Adipose tissue (tissue), 3 donors: ENCODE measurements around the gene GARRE1. TPM values are rescaled to one million over a fixed set of nuclear protein-coding genes. Genes with fewer than 3 reads are reported as not detected.
"Not testable (repeated sequence)": the region's sequence is repeated elsewhere in the genome, so short reads cannot be mapped to it uniquely, and the experiment has no call there.

Experiments
- H3K27ac ChIP-seq: one replicate; pipeline ENCODE4 v1.5.1; 2013; ENCODE audit warnings: low read depth, low read length
- WGBS, 3 donors: extraction: QIAGEN DNeasy Blood & Tissue Kit; methylation state at CpG; one replicate each; pipeline ENCODE4 v1.1.7; 2013; 5-methylcytosine and 5-hydroxymethylcytosine counted together
- polyA plus RNA-seq, 3 donors: library from polyadenylated mRNA; stranded (reverse); fragments of 200-250 nt; gene quantifications; one replicate each; pipeline ENCODE4 v1.2.3, GENCODE V29; 2013
- donor health status: healthy with polysubstance abuse.
- donor health status: Bipolar disorder and iron deficiency.
- donor health status: healthy.

GARRE1 gene, protein sequence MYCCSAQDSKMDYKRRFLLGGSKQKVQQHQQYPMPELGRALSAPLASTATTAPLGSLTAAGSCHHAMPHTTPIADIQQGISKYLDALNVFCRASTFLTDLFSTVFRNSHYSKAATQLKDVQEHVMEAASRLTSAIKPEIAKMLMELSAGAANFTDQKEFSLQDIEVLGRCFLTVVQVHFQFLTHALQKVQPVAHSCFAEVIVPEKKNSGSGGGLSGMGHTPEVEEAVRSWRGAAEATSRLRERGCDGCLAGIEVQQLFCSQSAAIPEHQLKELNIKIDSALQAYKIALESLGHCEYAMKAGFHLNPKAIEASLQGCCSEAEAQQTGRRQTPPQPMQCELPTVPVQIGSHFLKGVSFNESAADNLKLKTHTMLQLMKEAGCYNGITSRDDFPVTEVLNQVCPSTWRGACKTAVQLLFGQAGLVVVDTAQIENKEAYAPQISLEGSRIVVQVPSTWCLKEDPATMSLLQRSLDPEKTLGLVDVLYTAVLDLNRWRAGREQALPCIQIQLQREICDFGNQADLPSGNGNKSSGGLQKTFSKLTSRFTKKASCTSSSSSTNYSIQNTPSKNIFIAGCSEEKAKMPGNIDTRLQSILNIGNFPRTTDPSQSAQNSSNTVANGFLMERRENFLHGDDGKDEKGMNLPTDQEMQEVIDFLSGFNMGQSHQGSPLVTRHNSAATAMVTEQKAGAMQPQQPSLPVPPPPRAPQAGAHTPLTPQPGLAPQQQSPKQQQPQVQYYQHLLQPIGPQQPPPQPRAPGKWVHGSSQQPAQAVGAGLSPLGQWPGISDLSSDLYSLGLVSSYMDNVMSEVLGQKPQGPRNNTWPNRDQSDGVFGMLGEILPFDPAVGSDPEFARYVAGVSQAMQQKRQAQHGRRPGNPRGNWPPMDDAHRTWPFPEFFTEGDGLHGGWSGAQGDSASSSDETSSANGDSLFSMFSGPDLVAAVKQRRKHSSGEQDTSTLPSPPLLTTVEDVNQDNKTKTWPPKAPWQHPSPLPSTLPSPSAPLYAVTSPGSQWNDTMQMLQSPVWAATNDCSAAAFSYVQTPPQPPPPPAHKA (N-terminal part only)
- polyA plus RNA-seq, result 10 to 100 TPM in 2 of 3 donors, 1 to 10 TPM in 1; 6.7 to 17.7 (median 14.2) TPM

DNA sequence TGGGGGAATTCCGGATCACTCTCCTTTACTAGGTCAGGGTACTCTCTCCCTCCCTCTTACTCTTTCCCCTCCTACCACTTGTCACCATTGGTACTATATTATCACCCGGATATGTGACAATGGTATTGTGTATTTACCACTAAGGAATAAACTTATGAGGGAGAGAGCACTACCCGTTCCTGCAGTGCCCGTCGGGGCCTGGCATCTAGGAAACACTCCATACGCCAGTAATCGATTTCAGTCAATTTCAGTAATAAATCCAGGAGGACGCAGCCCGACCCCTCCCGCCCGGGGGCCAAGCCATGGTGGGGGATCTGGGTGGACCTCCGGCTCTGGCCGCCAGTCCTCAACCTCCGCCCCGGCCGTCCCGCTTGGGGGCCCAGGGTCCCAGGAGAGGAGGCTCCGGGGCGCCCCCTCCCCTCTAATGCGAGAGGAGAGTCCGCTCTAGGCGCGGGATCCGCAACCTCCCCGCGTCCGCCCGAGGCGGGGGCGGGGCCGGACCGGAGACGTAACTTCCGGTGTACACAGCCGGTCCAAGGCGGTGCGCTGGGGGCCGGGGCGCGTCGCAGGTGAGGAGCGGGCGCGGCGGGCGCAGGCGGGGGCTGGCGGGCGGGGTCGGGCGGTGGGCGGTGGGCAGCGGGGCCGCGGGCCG, at the start of gene GARRE1:
Gene GARRE1 (plus strand): TSS at position 509 of the 652 bp plus-strand sequence. CDS start 45,920 bp downstream, outside the sequence.
- H3K27ac ChIP-seq, result no peak within 1 kb of the TSS
- 1 to 2% (median 1%) methylated on average over 30 to 47 of the region's 56 CpGs for WGBS, 3 donors

- not testable (repeated sequence) for H3K27ac ChIP-seq
- WGBS, 3 donors, result 95 to 99% (median 97%) methylated on average over 7 of the region's 7 CpGs
These were observed 49.0 kb upstream of the GARRE1 start for GRCh38 chr19:34205324-34205723.

- H3K27ac ChIP-seq, result no peak overlapping the region
These were observed 46.0 kb upstream of the GARRE1 start for GRCh38 chr19:34208291-34208884.

DNA sequence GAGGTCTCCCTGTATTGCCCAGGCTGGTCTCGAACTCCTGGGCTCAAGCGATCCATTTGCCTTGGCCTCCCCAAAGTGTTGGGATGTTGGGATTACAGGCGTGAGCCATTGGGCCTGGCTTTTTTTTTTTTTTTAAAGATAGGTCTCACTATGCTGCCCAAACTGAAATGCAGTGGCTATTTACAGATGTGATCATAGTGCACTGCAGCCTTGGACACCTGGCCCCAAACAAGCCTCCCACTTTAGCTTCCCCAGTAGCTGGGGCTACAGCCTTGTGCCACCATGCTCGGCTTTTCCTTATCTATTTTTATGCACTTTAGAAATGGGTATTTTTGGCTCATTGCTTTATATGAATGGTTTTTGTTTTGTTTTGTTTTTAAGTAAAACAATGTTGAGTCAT, 44.6 kb upstream of the GARRE1 start:
- WGBS, 3 donors, result 77 to 97% (median 84%) methylated on average over 4 of the region's 4 CpGs
- H3K27ac ChIP-seq, result no peak overlapping the region

More at GRCh38 chr19:34208291-34208884, 46.0 kb upstream of the GARRE1 start:
- 92 to 100% (median 97%) methylated on average over 1 of the region's 1 CpG for WGBS, 3 donors

- no peak overlapping the region for H3K27ac ChIP-seq
- WGBS, 3 donors, result 84 to 92% (median 86%) methylated on average over 2 of the region's 2 CpGs
These were observed 41.1 kb upstream of the GARRE1 start for GRCh38 chr19:34213283-34213682.

GRCh38 chr19:34214040-34214439, 40.3 kb upstream of the GARRE1 start:
- no peak overlapping the region for H3K27ac ChIP-seq
- 99 to 100% (median 99%) methylated on average over 4 of the region's 4 CpGs for WGBS, 3 donors

DNA sequence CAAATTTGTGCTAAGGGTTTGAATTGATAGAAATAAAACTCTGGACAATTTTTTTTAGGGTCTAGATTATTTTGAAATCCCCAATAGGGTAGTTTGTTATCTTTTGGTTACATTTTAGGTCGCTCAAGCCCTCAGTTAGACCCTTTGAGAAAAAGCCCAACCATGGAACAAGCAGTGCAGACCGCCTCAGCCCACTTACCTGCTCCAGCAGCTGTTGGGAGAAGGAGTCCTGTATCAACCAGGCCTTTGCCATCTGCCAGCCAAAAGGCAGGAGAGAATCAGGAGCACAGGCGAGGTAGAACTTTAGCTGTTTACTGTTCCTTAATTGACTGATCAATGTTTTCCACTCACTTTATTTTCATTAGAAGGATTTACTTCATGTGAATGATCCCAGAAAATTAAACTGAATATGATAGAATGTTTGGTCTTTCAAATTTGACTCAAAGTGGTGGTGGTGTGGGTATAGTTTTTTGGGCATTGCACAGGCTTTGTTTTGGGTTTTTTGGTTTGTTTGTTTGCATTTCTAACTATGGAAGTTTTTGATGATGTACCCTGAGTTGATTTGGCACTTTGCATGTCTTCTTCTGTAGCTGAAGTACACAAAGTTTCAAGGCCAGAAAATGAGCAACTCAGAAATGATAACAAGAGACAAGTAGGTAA, 39.2 kb upstream of the GARRE1 start:
- WGBS, 3 donors, result 87 to 96% (median 94%) methylated on average over 3 of the region's 3 CpGs
- H3K27ac ChIP-seq, result no peak overlapping the region

- no peak overlapping the region for H3K27ac ChIP-seq
- WGBS, 3 donors, result 96 to 99% (median 98%) methylated on average over 3 of the region's 3 CpGs
These were observed 38.7 kb upstream of the GARRE1 start for GRCh38 chr19:34215666-34216038.

DNA sequence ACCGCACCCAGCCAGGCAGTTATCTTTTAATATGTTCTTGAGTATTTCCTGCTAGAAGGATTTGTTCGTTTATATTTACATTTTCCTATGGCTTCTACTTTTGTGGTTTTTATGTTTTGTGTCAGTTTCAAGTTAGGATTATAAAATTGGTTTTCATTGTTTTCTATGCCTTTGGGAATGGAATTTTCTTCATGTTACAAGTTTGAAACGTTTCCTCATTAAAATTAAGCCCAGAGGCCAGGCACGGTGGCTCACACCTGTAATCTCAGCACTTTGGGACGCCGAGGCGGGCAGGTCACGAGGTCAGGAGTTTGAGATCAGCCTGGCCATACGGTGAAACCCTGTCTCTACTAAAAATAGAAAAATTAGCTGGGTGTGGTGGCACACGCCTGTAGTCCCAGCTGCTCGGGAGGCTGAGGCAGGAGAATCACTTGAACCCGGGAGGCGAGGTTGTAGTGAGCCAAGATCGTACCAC, 37.6 kb upstream of the GARRE1 start:
- not testable (repeated sequence) for H3K27ac ChIP-seq
- 85 to 89% (median 86%) methylated on average over 14 of the region's 14 CpGs for WGBS, 3 donors

GRCh38 chr19:34217952-34218817, 36.2 kb upstream of the GARRE1 start:
- WGBS, 3 donors, result 58 to 73% (median 63%) methylated on average over 18 of the region's 18 CpGs
- H3K27ac ChIP-seq, result no peak overlapping the region

DNA sequence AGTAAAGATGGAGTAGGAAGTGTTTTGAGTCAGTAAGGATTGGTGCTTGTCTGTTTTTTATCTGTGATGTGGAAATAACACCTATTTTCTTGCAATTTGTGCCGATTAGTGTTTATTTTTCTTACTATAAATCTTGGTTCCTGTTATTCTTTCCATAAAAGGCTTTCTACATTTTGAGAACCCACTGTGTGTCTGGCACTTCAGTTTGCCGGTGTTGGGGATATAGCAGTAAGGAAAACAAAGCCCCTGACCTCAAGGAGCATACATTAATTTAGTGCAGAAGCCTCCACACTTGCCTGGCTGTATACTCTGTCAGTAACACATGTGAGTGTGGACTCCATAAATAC, 35.6 kb upstream of the GARRE1 start:
- WGBS, 3 donors, result 54 to 71% (median 61%) methylated on average over 2 of the region's 2 CpGs
- no peak overlapping the region for H3K27ac ChIP-seq

- H3K27ac ChIP-seq, result no peak overlapping the region
- WGBS, 3 donors, result 60 to 75% (median 66%) methylated on average over 4 of the region's 4 CpGs
These were observed 33.8 kb upstream of the GARRE1 start for GRCh38 chr19:34220472-34221063.

DNA sequence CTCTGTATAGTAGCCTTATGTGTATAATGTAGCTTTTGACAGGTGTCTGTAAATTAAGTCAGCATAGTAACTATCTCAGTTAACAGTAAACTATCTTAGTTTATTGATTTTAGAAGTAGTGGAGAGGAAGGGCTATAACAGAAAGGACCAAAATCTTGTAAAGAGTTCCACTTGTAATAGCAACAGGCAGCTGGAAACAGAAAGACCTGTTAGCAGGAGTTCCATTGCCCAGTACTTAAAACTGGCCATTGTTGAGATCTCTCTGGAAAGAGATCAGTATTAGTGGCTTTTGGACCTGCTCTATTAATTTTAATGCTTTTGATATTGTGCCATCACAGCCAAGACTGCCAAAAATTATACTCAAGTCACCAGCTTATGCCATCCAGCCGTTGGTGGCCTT, 32.0 kb upstream of the GARRE1 start:
- WGBS, 3 donors, result 64 to 76% (median 74%) methylated on average over 1 of the region's 1 CpG
- H3K27ac ChIP-seq, result no peak overlapping the region

DNA sequence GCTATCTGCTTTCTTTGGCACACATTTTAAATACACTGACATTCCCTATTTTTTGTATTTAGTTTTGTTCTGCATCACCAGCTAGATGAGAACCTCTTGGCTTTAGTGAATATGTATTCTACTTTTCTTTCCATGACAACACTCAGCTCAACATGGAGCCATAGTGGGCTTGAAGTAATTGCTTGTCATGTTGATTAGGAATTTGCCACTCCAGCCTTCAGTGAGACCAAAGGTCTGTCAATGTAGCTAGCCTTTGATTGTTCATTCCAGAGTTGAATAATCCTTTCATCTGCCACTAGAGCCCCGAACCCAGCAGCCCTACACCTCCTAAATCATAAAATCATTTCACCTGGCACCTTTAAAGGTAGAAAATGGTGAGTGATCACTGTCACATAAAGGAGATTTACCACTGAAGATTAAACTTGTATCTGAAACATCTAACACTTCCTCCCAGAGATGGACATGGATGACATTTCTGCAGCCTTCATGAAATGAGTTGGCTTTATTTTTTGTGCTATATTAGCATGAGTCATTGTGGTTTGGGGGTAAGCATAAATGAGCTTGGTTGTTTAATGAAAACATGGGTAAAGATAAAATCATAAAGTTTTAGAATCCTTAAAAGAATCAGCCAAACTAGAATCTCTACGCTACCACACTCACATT, 29.2 kb upstream of the GARRE1 start:
- no peak overlapping the region for H3K27ac ChIP-seq
- WGBS, 3 donors, result 84 to 87% (median 85%) methylated on average over 2 of the region's 2 CpGs

- no peak overlapping the region for H3K27ac ChIP-seq
These were observed 28.7 kb upstream of the GARRE1 start for GRCh38 chr19:34225659-34226015.

GRCh38 chr19:34226036-34226435, 28.3 kb upstream of the GARRE1 start:
- H3K27ac ChIP-seq, result no peak overlapping the region
- 94 to 97% (median 96%) methylated on average over 2 of the region's 2 CpGs for WGBS, 3 donors
